GM12875 (cell line): Measurements from ENCODE around the gene PPP6R3.
"Not testable (repeated sequence)": the region's sequence is repeated elsewhere in the genome, so short reads cannot be mapped to it uniquely, and the experiment has no call there.

Experiments used
- H3K4me3 ChIP-seq: one replicate; pipeline ENCODE4 v1.5.1; 2011; ENCODE audit warnings: low read depth, low read length, control low read depth
- TF ChIP-seq, protein P1 (sequence below): IDR thresholded peaks from 2 replicates; pipeline ENCODE4 v1.5.1; 2011; ENCODE audit warnings: low read depth, mild to moderate bottlenecking, control low read depth, inconsistent platforms, low read length, moderate library complexity, borderline replicate concordance; ENCODE audit not compliant: insufficient read depth

The PPP6R3 gene

DNA sequence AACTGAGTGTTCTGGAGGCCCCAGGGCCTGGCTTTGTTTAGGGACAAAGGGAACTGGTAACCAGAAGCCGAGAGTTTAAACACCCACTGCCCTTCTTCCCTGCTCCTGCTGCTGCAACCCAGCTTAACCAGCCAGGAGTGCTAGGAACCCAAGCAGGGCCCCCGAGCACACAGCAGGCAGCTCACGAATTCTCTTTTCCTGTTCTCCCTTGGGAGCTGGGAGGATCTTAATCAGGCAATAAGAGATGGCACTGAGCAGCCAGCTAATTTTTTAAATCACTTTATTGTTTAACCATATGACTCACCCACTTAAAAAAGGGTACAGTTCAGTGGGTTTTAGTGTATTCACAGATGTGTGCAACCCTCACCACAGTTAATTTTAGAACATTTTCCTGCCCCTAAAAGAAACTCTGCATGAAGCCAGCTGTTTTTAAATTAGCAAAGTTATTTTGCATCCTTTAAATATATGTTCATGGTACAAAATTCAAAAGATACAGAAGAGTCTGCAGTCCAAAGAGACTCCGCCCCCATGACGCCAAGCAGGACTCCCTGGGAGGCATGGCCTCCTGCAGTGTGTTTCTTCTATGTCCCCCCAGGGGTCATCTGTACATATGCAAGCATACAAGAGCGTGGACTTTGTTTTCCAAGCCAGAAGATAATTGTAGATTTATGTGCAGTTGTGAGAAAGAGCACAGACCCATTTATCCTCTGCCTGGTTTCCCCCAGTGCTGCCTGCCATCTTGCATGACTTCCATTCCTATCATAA is 18.9 kb upstream of the PPP6R3 start:
- no peak overlapping the region for H3K4me3 ChIP-seq
- TF ChIP-seq, protein P1, sequence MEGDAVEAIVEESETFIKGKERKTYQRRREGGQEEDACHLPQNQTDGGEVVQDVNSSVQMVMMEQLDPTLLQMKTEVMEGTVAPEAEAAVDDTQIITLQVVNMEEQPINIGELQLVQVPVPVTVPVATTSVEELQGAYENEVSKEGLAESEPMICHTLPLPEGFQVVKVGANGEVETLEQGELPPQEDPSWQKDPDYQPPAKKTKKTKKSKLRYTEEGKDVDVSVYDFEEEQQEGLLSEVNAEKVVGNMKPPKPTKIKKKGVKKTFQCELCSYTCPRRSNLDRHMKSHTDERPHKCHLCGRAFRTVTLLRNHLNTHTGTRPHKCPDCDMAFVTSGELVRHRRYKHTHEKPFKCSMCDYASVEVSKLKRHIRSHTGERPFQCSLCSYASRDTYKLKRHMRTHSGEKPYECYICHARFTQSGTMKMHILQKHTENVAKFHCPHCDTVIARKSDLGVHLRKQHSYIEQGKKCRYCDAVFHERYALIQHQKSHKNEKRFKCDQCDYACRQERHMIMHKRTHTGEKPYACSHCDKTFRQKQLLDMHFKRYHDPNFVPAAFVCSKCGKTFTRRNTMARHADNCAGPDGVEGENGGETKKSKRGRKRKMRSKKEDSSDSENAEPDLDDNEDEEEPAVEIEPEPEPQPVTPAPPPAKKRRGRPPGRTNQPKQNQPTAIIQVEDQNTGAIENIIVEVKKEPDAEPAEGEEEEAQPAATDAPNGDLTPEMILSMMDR, result no peak

DNA sequence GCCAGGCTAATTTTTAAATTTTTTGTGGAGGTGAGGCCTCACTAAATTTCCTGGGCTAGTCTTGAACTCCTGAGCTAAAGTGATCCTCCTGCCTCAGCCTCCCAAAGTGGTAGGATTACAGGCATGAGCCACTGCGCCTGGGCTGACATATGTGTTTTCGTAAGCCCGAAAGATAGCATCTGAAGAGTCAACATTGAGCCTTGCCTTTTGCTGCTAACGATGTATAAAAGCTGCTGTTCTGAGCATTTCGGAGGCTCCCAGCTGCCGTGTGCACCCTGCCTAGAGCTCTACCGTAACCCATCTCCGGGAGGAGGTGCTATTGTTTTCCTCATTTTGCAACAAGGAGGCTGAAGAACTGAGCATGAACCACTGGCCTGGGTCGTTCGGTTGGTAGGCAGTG is 18.1 kb upstream of the PPP6R3 start:
- H3K4me3 ChIP-seq, result no peak overlapping the region
- TF ChIP-seq, protein P1, result no peak

DNA sequence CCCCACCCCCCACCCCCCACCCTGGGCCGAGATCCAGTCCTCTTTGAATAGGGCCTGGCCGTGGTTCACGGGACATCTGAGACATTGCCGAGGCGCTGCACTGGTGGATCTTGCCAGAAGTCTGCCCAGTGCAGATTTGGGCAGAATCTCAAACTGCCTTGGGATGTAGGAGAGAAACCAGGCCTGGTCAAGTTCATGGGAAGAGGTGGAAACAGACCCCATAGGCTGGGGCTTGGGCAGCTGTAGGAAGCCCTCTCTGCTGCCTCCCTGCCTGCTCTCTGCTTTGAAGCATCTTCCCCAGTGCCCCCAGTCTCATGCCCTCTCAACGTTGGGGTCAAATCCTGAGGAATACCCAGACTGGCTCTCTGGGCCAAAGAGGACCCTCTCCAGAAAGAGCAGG is 16.0 kb upstream of the PPP6R3 start:
- TF ChIP-seq, protein P1, result no peak
- no peak overlapping the region for H3K4me3 ChIP-seq

DNA sequence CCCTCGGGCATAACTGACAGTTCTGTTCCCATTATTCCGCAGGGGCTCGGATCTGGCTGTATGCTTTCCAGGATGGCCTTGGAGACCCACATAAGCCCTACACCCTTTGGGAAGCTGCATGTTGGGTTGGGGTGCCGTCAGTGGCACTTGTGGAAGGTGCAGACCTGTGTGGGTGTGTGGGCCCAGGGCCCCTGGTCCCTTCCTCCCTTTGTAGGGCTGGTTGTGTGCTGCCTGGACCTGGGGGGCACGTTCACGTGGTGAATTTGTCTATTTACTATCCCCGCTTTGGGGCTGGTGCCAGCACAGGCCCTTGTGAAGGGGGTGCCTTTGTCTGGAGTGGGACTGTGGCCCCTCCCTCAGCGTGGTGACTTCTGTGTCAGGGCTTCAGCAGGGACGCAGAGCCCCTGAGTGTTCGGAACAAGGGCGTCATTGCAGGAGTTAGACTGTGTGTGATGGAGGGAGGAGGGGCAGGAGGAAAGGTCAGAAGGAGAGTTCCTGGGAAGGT is 15.0 kb upstream of the PPP6R3 start:
- TF ChIP-seq, protein P1, result no peak
- no peak overlapping the region for H3K4me3 ChIP-seq

DNA sequence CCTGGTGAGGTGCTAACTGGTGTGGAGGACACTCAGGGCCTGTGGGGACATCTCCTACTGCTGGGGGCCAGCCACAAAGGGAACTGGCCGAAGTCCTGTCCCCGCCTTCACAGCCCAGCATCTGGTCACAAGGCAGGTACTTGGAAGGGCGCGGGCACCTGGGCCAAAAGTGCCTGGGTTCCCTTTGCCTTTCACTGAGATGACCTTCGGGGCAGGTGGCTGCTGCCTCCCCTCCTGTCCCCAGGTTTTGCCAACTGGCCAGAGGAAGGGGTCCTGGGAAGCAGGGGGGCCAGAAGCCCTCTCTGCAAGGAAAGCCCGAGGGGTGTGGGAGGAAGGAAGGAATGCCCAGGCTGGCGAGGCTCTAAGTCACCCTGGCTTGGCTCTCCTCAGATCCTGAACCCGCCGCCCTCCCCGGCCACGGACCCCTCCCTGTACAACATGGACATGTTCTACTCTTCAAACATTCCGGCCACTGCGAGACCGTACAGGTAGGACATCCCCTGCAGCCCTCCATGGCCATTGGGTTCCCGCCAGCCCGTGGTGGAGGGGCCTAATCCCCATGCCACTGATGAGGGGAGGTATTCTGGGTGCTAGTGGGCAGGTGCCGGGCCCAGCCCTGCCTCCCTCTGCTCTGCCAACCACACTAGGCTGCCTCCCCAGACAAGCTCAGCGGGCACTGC is 14.4 kb upstream of the PPP6R3 start:
- TF ChIP-seq, protein P1, result no peak
- no peak overlapping the region for H3K4me3 ChIP-seq

DNA sequence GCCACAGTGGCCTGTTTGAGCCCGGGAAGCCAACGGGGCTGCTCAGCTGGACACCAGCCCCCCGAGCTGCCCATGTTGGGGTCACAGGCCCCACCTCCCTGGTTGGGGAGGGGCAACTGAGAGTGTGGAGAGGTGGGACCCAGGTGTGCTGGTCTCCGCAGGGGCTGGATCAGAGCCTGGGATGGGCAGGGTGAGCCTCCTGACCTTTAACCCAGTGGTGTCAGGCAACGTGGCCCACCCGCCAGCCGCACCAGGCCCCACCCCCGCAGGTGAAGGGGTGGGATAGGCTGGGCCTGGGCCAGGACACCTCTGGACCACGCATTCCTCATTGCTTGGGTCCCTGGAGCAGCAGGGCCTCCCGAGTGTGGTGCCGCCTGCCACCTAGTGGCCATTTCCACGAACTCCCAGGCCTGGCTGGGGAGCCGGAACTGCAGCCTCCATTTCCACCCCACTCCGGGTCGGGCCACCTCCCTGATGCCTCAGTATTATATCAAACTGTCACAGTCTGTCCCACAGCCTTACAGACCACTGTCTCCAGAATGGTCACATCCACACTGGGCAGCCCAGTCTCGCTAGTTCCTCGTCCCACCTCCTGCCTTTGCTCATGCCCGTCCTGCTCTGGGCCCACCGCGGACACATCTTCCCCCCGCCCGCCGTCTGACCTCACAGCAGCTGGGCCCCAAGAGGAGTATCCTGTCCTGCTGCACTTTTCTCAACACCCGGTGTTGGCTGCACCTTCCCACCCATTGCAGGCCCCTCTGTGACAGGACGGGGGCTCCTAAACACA is 13.3 kb upstream of the PPP6R3 start:
- H3K4me3 ChIP-seq, result no peak overlapping the region
- TF ChIP-seq, protein P1, result peak; percentile 93

DNA sequence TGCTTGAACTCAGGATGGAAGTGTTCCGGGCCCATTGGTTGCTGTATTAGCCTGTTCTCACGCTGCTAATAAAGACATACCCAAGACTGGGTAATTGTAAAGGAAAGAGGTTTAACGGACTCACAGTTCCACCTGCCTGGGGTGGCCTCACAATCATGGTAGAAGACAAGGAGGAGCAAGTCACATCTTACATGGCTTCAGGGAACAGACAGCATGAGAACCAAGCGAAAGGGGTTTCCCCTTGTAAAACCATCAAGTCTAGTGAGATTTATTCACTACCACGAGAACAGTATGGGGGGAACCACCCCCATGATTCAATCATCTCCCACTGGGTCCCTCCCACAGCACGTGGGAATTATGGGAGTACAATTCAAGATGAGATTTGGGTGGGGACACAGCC is 12.6 kb upstream of the PPP6R3 start:
- H3K4me3 ChIP-seq, result not testable (repeated sequence)
